WTC11 (cell line): ENCODE data around the gene MCOLN3. TPM values are rescaled to one million over a fixed set of nuclear protein-coding genes. Genes with fewer than 3 reads are reported as not detected.

Experiments used
- ATAC-seq: fragments of 200-7000 bp; cut with Tn5 transposase; 2 replicates; pipeline ENCODE4 v1.10.0; 2021; ENCODE audit warnings: mild to moderate bottlenecking, moderate library complexity
- CTCF ChIA-PET: fragments of 300-600 bp; sonication (Branson Sonifier 250); formaldehyde crosslinking; loops from one replicate; lab custom pipeline; 2021; ENCODE audit warnings: antibody characterized with exemption; lab: Charles Lee
- POLR2A ChIA-PET: fragments of 350-600 bp; sonication (Branson Sonifier 250); formaldehyde crosslinking; loops from one replicate; lab custom pipeline; 2021; ENCODE audit warnings: antibody characterized with exemption; lab: Charles Lee
- DNase-seq: peaks from one replicate; pipeline ENCODE4 v3.0.0; 2021; ENCODE audit warnings: low spot score
- H3K27ac Mint-ChIP-seq: 2 replicates; pipeline ENCODE4 v1.8.0; 2021; ENCODE audit warnings: mixed read lengths
- H3K27me3 Mint-ChIP-seq: 2 replicates; pipeline ENCODE4 v1.8.0; 2021; ENCODE audit warnings: low read depth, mild to moderate bottlenecking, moderate library complexity, mixed read lengths
- H3K36me3 Mint-ChIP-seq: 2 replicates; pipeline ENCODE4 v1.8.0; 2021; ENCODE audit warnings: mixed read lengths
- H3K4me1 Mint-ChIP-seq: 2 replicates; pipeline ENCODE4 v1.8.0; 2022; ENCODE audit warnings: mixed read lengths
- H3K4me3 Mint-ChIP-seq: 2 replicates; pipeline ENCODE4 v1.8.0; 2021; ENCODE audit warnings: mild to moderate bottlenecking, moderate library complexity, mixed read lengths
- H3K9me3 Mint-ChIP-seq: 2 replicates; pipeline ENCODE4 v1.8.0; 2021; ENCODE audit warnings: mixed read lengths
- CBFB ChIP-seq: sonication (generic); formaldehyde crosslinking; IDR thresholded peaks from 2 replicates; pipeline ENCODE4 v1.8.1; 2022; ENCODE audit warnings: mild to moderate bottlenecking, low read depth, missing genetic modification reagents
- ESRRA ChIP-seq: sonication (generic); formaldehyde crosslinking; IDR thresholded peaks from 2 replicates; pipeline ENCODE4 v1.8.1; 2022; ENCODE audit warnings: mild to moderate bottlenecking, missing genetic modification reagents, borderline replicate concordance
- FOXJ3 ChIP-seq: sonication (generic); formaldehyde crosslinking; IDR thresholded peaks from 2 replicates; pipeline ENCODE4 v1.9.0; 2021; ENCODE audit warnings: missing genetic modification reagents, mild to moderate bottlenecking, borderline replicate concordance
- IRF2 ChIP-seq: sonication (generic); formaldehyde crosslinking; IDR thresholded peaks from 2 replicates; pipeline ENCODE4 v1.8.0; 2022; ENCODE audit warnings: low read depth, missing genetic modification reagents, borderline replicate concordance
- MAX ChIP-seq: sonication (generic); formaldehyde crosslinking; IDR thresholded peaks from 2 replicates; pipeline ENCODE4 v1.8.0; 2022; ENCODE audit warnings: mild to moderate bottlenecking, missing genetic modification reagents
- MYBL2 ChIP-seq: sonication (generic); formaldehyde crosslinking; IDR thresholded peaks from 2 replicates; pipeline ENCODE4 v1.8.1; 2023; ENCODE audit warnings: mild to moderate bottlenecking, moderate library complexity, missing genetic modification reagents
- NFATC4 ChIP-seq: fragments of 250-450 bp; sonication (Bioruptor Pico); IDR thresholded peaks from 2 replicates; pipeline ENCODE4 v1.9.0; 2021; ENCODE audit warnings: mild to moderate bottlenecking
- OVOL2 ChIP-seq: fragments of 250-450 bp; sonication (Bioruptor Pico); IDR thresholded peaks from 2 replicates; pipeline ENCODE4 v1.9.0; 2021; ENCODE audit warnings: mild to moderate bottlenecking, borderline replicate concordance
- RELA ChIP-seq: sonication (generic); formaldehyde crosslinking; IDR thresholded peaks from 2 replicates; pipeline ENCODE4 v1.8.1; 2022; ENCODE audit warnings: missing genetic modification reagents, mild to moderate bottlenecking, borderline replicate concordance
- SMAD4 ChIP-seq: sonication (generic); formaldehyde crosslinking; IDR thresholded peaks from 2 replicates; pipeline ENCODE4 v1.8.0; 2022; ENCODE audit warnings: mild to moderate bottlenecking, missing genetic modification reagents
- TP53 ChIP-seq: sonication (generic); formaldehyde crosslinking; IDR thresholded peaks from 2 replicates; pipeline ENCODE4 v1.8.1; 2023; ENCODE audit warnings: mild to moderate bottlenecking, missing genetic modification reagents
- ZNF219 ChIP-seq: sonication (generic); formaldehyde crosslinking; IDR thresholded peaks from 2 replicates; pipeline ENCODE4 v1.8.0; 2023; ENCODE audit warnings: missing genetic modification reagents, mild to moderate bottlenecking, borderline replicate concordance
- ZNF232 ChIP-seq: sonication (generic); formaldehyde crosslinking; IDR thresholded peaks from 2 replicates; pipeline ENCODE4 v1.8.0; 2022; ENCODE audit warnings: mild to moderate bottlenecking, missing genetic modification reagents
- ZNF317 ChIP-seq: sonication (generic); formaldehyde crosslinking; IDR thresholded peaks from 2 replicates; pipeline ENCODE4 v1.8.1; 2023; ENCODE audit warnings: low read depth, mild to moderate bottlenecking, moderate library complexity, missing genetic modification reagents, borderline replicate concordance
- total RNA-seq: library from RNA; stranded (reverse); gene quantifications from 3 replicates; pipeline ENCODE4 v1.2.3, GENCODE V29; 2021
- TF ChIP-seq, protein P1 (sequence below): sonication (generic); formaldehyde crosslinking; IDR thresholded peaks from 2 replicates; pipeline ENCODE4 v1.8.0; 2022; ENCODE audit warnings: mild to moderate bottlenecking, missing genetic modification reagents
- TF ChIP-seq, protein P2 (sequence below): sonication (generic); formaldehyde crosslinking; IDR thresholded peaks from 2 replicates; pipeline ENCODE4 v1.8.1; 2022; ENCODE audit warnings: mild to moderate bottlenecking, missing genetic modification reagents, moderate library complexity, borderline replicate concordance
- TF ChIP-seq, protein P3 (sequence below): fragments of 250-450 bp; sonication (Bioruptor Pico); IDR thresholded peaks from 2 replicates; pipeline ENCODE4 v1.9.0; 2021; ENCODE audit warnings: mild to moderate bottlenecking
- TF ChIP-seq, protein P4 (sequence below): sonication (generic); formaldehyde crosslinking; IDR thresholded peaks from 2 replicates; pipeline ENCODE4 v1.8.0; 2022; ENCODE audit warnings: mild to moderate bottlenecking, missing genetic modification reagents
- TF ChIP-seq, protein P5 (sequence below): sonication (generic); formaldehyde crosslinking; IDR thresholded peaks from 2 replicates; pipeline ENCODE4 v1.8.1; 2023; ENCODE audit warnings: mild to moderate bottlenecking, moderate library complexity, missing genetic modification reagents
- TF ChIP-seq, protein P6 (sequence below): fragments of 200-600 bp; IDR thresholded peaks from 2 replicates; pipeline ENCODE4 v1.8.0; 2022; ENCODE audit warnings: antibody characterized with exemption

MCOLN3 gene
- total RNA-seq, 1 experiment from 2014 or later, result 6.4 TPM

GRCh38 chr1:84995484-84996334 is 52.6 kb downstream of the MCOLN3 start:
- peaks cover 17% of the 10 kb centered on the region for H3K4me1 Mint-ChIP-seq
- POLR2A ChIA-PET, result no interaction called here
- H3K27me3 Mint-ChIP-seq, result peaks cover 63% of the 10 kb centered on the region
- CTCF ChIA-PET, result interaction anchor here (1.2 to 4.0 kb wide), 3 partner anchors 32 to 259 kb away, joined by 3 to 22 read pairs (median 10); no protein-coding TSS in a partner anchor
- TF ChIP-seq, protein P1, sequence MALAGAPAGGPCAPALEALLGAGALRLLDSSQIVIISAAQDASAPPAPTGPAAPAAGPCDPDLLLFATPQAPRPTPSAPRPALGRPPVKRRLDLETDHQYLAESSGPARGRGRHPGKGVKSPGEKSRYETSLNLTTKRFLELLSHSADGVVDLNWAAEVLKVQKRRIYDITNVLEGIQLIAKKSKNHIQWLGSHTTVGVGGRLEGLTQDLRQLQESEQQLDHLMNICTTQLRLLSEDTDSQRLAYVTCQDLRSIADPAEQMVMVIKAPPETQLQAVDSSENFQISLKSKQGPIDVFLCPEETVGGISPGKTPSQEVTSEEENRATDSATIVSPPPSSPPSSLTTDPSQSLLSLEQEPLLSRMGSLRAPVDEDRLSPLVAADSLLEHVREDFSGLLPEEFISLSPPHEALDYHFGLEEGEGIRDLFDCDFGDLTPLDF (CRISPR knock-in tag), result no peak
- TF ChIP-seq RELA (CRISPR knock-in tag) (no peak), ZNF317 (no peak)
- H3K27ac Mint-ChIP-seq, result no peak overlapping the region
- no peak for DNase-seq
- H3K9me3 Mint-ChIP-seq, result peaks cover 8% of the 10 kb centered on the region; the same call in 1 of the 2 replicates
- H3K4me3 Mint-ChIP-seq, result peak overlapping the region; percentile 81
- ATAC-seq, result no peak
- peaks cover 5% of the 10 kb centered on the region for H3K36me3 Mint-ChIP-seq

DNA sequence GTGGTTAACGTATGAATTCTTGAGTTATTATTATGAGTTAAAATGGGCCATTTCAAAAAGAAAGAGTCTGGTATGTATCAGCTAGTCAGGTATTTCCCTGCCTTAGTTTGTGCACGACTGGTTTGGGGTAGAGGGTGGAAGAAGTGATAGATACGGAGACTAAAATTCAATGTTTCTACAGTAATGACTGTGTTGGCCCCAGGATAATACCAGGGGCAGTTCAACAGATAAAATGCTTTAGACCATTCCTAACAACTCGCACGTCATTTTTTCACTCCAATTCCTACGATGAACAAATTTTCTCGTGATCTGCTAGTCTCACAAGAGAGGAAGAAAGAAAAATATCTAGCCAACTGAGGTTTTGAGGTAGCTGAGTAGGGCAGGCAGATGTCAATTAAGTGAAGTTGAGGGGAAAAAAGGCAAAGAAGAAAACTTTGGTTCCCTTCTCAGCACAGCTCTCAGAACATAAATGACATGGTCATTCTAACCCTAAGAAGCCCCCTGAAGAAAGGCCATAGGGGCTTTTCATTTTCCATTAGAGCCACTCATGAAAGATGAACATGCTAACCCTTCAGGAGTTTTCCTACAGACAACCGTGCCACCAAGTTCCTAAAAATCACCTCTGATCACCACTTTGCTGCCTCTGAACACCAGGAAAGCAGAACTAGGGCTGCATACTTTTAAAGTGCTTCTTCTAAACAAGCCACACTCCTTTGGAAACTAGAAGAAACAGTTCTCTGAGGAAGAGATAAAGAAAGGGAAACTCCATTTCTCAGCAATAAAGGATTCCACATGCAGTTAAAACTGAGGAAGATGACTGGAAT is 57.0 kb downstream of the MCOLN3 start:
- Mint-ChIP-seq H3K9me3 (peaks cover 8% of the 10 kb centered on the region; the same call in 1 of the 2 replicates), H3K4me3 (no peak overlapping the region), H3K27ac (no peak overlapping the region), H3K4me1 (peaks cover 6% of the 10 kb centered on the region), H3K36me3 (peaks cover 5% of the 10 kb centered on the region), H3K27me3 (peaks cover 24% of the 10 kb centered on the region)
- ATAC-seq (no peak), DNase-seq (no peak)
- POLR2A ChIA-PET, result no interaction called here
- CTCF ChIA-PET, result no interaction called here
- TF ChIP-seq ZNF232 (CRISPR knock-in tag) (no peak), TP53 (CRISPR knock-in tag) (no peak), IRF2 (CRISPR knock-in tag) (no peak), ZNF219 (CRISPR knock-in tag) (no peak), FOXJ3 (CRISPR knock-in tag) (no peak), MAX (CRISPR knock-in tag) (no peak), ESRRA (no peak), MYBL2 (CRISPR knock-in tag) (no peak), CBFB (CRISPR knock-in tag) (no peak), NFATC4 (no peak), OVOL2 (CRISPR knock-in tag) (no peak), SMAD4 (no peak)
- TF ChIP-seq, protein P2, sequence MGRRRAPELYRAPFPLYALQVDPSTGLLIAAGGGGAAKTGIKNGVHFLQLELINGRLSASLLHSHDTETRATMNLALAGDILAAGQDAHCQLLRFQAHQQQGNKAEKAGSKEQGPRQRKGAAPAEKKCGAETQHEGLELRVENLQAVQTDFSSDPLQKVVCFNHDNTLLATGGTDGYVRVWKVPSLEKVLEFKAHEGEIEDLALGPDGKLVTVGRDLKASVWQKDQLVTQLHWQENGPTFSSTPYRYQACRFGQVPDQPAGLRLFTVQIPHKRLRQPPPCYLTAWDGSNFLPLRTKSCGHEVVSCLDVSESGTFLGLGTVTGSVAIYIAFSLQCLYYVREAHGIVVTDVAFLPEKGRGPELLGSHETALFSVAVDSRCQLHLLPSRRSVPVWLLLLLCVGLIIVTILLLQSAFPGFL, result no peak
- TF ChIP-seq, protein P3, sequence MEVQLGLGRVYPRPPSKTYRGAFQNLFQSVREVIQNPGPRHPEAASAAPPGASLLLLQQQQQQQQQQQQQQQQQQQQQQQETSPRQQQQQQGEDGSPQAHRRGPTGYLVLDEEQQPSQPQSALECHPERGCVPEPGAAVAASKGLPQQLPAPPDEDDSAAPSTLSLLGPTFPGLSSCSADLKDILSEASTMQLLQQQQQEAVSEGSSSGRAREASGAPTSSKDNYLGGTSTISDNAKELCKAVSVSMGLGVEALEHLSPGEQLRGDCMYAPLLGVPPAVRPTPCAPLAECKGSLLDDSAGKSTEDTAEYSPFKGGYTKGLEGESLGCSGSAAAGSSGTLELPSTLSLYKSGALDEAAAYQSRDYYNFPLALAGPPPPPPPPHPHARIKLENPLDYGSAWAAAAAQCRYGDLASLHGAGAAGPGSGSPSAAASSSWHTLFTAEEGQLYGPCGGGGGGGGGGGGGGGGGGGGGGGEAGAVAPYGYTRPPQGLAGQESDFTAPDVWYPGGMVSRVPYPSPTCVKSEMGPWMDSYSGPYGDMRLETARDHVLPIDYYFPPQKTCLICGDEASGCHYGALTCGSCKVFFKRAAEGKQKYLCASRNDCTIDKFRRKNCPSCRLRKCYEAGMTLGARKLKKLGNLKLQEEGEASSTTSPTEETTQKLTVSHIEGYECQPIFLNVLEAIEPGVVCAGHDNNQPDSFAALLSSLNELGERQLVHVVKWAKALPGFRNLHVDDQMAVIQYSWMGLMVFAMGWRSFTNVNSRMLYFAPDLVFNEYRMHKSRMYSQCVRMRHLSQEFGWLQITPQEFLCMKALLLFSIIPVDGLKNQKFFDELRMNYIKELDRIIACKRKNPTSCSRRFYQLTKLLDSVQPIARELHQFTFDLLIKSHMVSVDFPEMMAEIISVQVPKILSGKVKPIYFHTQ (CRISPR knock-in tag), result no peak
- TF ChIP-seq, protein P4, sequence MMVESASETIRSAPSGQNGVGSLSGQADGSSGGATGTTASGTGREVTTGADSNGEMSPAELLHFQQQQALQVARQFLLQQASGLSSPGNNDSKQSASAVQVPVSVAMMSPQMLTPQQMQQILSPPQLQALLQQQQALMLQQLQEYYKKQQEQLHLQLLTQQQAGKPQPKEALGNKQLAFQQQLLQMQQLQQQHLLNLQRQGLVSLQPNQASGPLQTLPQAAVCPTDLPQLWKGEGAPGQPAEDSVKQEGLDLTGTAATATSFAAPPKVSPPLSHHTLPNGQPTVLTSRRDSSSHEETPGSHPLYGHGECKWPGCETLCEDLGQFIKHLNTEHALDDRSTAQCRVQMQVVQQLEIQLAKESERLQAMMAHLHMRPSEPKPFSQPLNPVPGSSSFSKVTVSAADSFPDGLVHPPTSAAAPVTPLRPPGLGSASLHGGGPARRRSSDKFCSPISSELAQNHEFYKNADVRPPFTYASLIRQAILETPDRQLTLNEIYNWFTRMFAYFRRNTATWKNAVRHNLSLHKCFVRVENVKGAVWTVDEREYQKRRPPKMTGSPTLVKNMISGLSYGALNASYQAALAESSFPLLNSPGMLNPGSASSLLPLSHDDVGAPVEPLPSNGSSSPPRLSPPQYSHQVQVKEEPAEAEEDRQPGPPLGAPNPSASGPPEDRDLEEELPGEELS (CRISPR knock-in tag), result no peak
- TF ChIP-seq, protein P5, sequence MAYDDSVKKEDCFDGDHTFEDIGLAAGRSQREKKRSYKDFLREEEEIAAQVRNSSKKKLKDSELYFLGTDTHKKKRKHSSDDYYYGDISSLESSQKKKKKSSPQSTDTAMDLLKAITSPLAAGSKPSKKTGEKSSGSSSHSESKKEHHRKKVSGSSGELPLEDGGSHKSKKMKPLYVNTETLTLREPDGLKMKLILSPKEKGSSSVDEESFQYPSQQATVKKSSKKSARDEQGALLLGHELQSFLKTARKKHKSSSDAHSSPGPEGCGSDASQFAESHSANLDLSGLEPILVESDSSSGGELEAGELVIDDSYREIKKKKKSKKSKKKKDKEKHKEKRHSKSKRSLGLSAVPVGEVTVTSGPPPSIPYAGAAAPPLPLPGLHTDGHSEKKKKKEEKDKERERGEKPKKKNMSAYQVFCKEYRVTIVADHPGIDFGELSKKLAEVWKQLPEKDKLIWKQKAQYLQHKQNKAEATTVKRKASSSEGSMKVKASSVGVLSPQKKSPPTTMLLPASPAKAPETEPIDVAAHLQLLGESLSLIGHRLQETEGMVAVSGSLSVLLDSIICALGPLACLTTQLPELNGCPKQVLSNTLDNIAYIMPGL, result no peak
- TF ChIP-seq, protein P6, sequence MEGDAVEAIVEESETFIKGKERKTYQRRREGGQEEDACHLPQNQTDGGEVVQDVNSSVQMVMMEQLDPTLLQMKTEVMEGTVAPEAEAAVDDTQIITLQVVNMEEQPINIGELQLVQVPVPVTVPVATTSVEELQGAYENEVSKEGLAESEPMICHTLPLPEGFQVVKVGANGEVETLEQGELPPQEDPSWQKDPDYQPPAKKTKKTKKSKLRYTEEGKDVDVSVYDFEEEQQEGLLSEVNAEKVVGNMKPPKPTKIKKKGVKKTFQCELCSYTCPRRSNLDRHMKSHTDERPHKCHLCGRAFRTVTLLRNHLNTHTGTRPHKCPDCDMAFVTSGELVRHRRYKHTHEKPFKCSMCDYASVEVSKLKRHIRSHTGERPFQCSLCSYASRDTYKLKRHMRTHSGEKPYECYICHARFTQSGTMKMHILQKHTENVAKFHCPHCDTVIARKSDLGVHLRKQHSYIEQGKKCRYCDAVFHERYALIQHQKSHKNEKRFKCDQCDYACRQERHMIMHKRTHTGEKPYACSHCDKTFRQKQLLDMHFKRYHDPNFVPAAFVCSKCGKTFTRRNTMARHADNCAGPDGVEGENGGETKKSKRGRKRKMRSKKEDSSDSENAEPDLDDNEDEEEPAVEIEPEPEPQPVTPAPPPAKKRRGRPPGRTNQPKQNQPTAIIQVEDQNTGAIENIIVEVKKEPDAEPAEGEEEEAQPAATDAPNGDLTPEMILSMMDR, result no peak
